HG02973 (cell line): Measurements from ENCODE around the gene POP4.

Experiments
- ATAC-seq: cut with Tn5 transposase; IDR thresholded peaks from one replicate; pipeline ENCODE4 v1.9.1; 2021; ENCODE audit warnings: moderate library complexity; ENCODE audit not compliant: unreplicated experiment

POP4 gene

DNA sequence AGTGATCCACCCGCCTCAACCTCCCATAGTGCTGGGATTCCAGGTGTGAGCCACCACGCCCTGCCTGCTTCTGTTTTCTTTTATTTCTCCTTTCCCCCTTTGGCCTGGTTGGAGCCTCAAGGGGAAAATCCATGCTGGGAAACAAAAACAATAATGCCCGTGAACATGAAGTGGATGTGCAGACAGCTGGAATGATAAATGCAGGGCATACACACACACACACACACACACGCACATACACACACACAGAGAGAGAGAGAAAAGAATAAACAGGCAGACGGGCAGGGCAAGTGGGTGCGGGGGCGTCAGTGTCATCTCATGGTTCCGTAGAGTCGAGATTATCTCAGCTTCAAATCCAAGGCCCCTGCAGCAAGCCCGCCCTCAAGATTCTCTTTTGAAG, 54.8 kb downstream of the POP4 start:
- ATAC-seq = no peak

DNA sequence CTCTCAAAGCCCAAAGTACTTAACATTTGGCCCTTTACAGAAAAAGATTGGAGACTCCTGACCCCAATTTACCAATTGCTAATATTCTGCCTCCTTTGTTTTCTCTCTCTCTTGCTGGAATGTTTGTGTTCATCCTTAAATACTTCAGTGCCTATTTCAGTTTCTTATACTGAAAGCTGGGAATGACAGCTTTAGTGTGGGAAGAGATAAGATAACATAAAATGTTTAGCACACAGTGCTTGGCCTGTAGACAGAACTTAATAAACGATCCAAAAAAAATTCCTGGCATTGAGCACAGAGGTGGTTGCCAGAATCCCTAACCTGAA, 56.2 kb downstream of the POP4 start:
- no peak for ATAC-seq

DNA sequence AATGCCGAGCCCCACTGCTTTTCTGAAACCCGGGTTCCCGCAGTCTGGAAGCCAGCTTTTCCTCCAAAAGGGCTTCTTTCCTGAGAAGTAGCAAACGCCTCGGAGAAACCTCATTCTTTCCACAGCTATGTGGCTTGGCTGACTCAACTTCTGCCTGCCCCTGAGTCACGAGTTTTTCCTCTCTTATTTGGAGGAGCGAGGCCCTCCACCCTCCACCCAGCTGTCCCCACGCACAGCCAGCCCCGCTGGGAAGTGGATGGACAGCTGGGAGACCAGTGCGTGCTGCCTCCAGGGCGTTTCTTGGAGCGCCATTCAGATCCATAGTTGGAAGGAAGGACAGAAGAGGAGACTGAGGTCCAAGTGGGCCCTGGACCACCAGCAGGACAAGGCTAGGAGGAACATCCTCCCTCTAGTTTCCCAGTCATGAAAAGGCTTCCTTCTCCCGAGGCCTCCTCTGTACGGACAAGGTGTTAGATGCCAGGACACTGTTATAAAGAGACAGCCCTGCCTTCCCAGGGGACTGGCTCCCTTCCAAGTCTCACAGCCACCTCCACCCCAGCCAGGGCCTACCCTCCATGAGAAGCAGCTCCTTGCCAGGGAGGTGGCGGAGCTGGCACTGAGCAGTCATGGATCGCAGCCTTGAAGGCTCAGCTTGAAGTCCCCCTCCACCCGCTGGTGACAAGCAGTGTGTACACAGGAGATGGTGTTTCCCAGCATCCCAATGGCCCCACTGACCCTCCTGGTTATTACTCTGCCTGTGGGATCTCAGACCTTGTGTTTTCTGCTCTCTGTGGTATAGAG, 56.7 kb downstream of the POP4 start:
- no peak for ATAC-seq

DNA sequence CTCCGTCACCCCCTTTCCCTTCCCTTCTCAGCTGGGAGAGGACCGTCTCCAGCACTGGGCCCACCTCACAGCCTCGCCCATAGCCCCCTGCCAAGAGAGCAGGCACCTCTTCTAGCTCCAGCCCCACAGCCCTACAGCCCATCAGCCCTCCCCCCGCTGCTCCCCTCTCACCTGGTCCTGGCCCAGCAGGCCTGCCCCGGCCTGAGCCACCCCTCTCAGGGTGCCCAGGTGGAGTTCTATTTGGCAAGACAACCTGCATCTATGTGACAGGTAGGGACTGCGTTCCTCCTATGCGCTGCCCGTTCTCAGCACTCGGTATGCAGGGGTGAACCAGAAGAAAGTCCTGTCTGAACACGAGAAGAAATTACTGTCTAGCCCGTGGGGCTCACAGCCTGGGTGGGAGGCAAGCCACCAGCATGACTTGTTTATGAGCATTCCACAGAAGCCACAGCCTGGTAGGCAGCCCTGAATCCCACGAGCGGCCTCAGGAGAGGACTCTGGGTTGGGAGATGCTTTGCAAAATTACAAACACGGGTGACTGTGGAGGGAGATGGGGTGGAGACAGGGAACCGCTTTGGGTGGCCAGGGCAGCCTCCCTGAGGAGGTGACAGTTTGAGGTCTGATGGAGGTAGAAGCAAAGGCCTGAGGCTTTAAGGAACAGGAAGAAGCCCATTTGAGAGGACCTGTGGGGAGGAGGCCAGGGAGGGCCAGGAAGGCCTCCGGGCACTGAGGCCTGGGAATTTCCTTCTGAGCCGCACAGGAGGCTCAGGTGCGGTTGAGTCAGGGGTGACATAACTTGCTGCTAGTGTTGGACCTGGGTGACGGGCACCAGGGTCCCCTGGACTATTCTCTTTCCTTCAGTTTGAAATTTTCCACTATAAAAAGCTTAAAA, 58.0 kb downstream of the POP4 start:
- no peak for ATAC-seq

DNA sequence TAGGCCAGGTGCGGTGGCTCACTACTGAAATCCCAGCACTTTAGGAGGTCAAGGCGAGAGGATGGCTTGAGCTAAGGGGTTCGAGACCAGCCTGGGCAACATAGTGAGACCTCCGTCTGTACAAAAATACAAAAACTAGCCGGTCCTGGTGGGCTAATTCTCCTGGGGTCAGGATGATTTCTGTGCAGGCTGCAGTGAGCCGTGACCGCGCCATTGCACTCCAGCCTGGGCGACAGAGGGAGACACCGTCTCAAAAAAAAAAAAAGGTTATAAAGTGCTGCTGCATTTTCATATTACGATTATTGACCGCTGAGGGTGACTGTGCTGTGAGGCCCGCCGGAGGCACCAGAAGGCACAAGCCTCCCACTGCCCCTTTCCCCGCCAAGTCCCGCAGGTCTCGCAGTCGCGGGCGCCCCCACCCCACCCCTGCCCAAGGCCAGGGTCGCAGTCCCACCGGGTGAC, 58.7 kb downstream of the POP4 start:
- ATAC-seq = no peak

DNA sequence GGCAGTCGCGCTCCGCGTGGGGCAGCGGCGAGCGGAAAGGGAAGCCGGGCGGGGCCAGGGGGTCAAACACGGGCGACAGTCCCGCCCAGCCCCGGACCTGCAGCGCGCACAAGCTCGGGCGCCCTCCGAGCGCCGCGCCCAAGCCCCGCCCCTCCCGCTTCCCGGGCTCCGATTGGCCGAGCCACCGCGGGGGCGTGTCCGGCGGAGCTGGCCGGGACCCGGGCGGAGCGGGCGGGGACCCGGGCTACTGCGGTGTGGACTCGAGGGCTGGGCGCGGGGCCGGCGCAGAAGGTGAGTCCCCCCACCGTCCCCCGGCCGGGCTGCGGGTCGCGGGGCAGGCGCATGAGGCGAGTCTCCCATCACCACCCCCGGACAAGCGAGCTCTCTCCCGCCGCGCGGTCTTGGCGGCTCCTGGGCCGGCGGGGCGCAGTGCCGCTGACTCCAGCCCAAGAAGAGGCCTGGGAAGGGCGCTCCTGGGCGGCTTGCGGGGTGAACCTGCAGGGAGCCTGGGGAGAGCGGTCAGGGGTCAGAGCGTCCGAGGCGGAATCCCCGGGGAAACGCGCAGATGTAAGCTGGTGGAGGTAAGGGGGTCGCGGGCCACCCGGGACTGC, 59.2 kb downstream of the POP4 start, which contains the start of gene PLEKHF1:
Gene PLEKHF1 (plus strand): TSS at position 247 of the 611 bp plus-strand sequence. CDS start 8,379 bp downstream, outside the sequence.
- peak; percentile 83 for ATAC-seq

DNA sequence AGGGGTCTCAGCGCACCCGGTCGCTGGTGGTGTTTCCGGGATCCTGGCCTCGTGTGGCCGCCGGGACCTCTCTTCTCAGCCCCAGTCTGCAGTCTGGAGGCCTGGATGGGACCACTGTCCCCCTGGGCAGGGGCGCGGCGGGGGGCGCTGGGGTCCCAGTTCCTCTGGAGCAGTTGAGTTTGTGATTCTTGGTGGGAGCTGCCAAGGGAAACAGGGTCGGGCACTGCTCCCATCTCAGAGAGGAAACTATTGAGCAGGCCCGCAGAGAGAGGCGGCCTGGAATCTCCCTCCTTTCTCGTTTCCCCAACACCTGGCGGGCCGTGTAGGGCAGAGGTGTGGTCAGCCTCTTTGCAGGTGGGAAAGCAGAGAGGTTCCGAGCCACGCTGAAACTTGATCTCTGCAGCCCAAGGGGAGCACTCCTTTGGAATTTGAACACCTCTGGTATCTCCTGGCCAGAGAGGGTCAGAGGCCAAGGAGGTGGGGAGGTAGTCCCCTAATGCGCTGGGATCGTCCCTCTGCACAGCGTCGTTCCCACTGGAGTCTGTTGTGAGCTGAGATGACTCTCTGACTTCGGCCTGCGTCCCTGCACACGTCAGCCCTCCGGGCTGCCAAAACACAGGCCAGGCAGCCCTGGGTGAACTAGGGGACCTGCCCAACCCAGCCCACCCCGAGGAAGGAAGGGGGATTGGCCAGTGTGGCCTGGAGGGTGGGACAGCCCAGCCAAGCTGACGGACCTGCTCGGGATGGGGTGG, 59.9 kb downstream of the POP4 start:
- peak; percentile 15 for ATAC-seq
